Activated CD8-positive, alpha-beta memory T cell treated with anti-CD3 and anti-CD28 coated beads for 36 hours (primary cell): ENCODE data around the gene PRKAA1. TPM values are rescaled to one million over a fixed set of nuclear protein-coding genes. Genes with fewer than 3 reads are reported as not detected.

Source experiments
- CTCF ChIA-PET: fragments of 350-600 bp; sonication (Branson Sonifier 250); formaldehyde crosslinking; loops from one replicate; lab custom pipeline; 2021; ENCODE audit warnings: antibody characterized with exemption; lab: Charles Lee
- POLR2A ChIA-PET: fragments of 350-600 bp; sonication (Branson Sonifier 250); formaldehyde crosslinking; loops from one replicate; lab custom pipeline; 2021; ENCODE audit warnings: antibody characterized with exemption; lab: Charles Lee
- total RNA-seq, 2 experiments: library from RNA; stranded (reverse); gene quantifications; one replicate each; pipeline ENCODE4 v1.2.3, GENCODE V29; 2021

Gene PRKAA1
- 10 to 100 TPM; 63.8 to 65.1 TPM for total RNA-seq

DNA sequence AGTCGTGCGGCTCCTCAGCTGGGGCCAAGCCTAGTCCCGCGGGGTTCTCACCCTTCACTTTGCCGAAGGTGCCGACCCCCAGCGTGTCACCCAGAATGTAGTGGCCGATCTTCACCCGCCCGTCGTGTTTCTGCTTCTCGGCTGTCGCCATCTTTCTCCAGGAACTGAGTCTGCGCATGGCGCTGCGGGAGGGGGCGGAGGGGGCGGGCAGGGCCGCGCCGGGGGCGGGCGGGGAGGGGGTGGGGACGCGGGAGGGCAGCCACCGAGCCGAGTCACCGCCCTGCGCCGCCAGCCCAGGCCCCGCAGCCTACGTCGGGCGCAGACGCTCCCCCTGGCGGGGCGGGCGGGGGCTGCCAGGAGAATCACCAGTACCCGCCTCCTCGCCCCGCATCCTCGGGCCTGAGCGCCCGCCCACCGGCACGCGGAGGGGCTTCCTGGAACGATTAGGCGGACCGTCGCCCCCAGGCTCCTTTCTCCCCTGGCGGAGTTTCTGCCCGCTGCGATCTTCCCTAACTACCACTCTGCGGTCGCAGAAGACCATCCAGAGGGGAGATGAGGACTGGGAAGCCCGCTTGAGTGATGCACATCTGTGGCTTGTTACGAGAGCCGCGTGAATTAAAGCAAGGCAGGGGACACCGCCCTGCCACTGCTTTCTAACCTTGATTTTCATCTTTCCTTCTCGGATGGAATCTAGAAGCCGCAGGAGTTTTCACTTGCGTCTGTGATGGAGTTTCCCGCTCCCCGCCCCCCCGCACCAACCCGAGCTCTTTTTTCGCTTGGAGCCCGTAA is at the start of gene PRKAA1:
Gene PRKAA1 (minus strand): TSS at position 363 of the 789 bp plus-strand sequence. CDS start 185 bp downstream, at position 178.
- CTCF ChIA-PET: interaction anchor here (0.7 to 1.0 kb wide), 4 partner anchors 10 to 43 kb away, joined by 3 to 4 read pairs (median 4); partner anchors contain the start of gene CARD6
- POLR2A ChIA-PET: interaction anchor here (0.6 to 1.6 kb wide), 4 partner anchors 16 to 1106 kb away, joined by 3 to 6 read pairs (median 3); partner anchors contain the start of genes RIMOC1 and TTC33

DNA sequence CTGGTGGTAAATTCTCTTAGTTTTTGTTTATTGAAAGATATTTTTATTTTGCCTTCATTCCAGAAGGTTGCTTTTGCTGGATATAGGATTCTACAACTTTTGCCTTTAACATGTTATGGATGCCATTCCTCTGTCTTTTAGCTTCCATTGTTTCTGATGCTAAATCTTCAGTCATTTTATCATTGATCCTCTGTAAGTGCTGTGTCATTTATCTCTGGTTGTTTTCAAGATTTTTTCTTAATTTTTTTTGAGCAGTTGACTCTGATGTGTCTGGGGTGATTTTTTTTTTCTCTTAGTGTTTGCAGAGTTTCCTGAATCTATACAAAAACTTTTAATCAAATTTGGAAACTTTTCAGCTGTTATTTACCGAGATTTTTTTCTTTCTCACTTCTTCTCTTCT is 49.4 kb upstream of the PRKAA1 start:
- ChIA-PET CTCF (no interaction called here), POLR2A (no interaction called here)

DNA sequence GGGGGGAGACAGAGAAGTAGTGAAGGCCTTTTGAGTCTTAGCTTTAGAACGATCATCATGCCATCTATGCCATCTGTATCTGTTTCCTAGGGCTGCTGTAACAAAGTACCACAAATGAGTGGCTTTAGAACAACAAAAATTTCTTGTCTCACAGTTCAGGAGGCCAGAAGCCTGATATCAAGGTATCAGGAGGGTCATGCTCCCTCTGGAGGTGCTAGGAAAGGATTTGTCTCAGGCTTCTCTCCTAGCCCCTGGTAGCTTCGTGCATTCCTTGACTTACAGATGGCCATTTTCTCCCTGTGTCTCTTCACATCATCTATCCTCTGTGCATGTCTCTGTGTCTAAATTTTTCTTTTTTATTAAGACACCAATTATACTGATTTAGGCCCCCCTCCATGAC is 48.2 kb upstream of the PRKAA1 start:
- CTCF ChIA-PET: no interaction called here
- POLR2A ChIA-PET: no interaction called here

DNA sequence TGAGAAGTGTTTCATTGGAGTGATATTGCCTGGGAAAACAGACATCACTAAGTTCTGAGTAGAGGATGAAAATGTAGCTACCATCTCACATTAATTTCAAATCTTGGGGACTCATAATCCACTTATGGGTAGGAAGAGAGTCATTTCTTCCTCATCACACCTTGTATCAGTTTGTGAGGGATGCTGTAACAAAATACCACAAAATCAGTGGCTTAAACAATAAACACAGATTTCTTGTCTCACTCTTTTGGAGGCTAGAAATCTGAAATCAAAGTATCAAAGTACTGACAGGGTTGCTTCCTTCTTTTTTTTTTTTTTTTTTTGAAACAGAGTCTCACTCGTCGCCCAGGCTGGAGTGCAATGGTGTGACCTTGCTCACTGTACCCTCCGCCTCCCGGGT is 46.4 kb upstream of the PRKAA1 start:
- ChIA-PET POLR2A (no interaction called here), CTCF (no interaction called here)

DNA sequence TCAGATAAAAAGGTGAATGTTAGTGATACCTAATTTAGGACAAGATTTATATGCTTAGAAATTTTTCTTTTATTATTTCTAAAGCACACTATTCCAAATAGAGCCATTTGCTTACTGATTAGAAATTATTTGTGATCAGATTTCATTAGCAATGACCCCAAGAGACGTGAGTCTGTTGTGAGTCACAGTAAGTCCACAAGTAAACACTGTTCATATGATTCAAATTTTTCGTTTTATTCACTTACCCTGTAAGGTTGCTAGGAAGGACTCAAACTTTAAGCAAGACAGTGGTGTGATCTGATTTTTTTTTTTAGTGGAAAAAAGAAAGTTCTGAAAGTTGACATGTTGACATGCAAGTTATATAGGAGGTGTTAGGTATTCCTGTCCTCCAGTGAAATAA is 44.2 kb upstream of the PRKAA1 start:
- POLR2A ChIA-PET: no interaction called here
- CTCF ChIA-PET: no interaction called here

DNA sequence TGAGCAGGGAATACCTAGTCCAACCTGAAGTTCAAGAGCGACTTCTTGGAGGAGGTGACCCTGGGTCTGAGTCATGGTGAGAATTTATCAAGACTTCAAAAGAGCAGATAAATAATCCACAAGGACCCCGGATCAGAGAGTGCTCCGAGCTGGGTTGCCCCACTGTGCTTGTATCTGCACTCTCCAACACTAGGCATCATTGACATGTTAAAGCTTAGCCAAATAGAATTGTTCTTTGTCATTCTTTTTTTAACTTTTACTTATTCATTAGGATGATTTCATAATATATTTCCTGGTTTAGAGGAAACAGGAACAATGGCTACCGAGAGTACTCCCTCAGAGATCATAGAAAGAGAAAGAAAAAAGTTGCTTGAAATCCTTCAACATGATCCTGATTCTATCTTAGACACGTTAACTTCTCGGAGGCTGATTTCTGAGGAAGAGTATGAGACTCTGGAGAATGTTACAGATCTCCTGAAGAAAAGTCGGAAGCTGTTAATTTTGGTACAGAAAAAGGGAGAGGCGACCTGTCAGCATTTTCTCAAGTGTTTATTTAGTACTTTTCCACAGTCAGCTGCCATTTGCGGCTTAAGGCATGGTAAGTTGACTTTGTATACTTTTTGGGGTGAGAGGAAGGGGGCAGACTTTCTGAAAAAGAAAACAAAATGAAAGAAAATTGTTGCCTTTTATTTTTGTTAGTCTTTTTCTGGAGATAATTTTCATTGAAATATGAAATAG is 43.1 kb upstream of the PRKAA1 start, which contains the start of gene CARD6:
Gene CARD6 (plus strand): TSS at position 300 of the 738 bp plus-strand sequence. CDS start 16 bp downstream, at position 316.
- CTCF ChIA-PET: interaction anchor here (0.6 kb wide), 1 partner anchor 42 kb away, joined by 4 read pairs; no protein-coding TSS in a partner anchor

DNA sequence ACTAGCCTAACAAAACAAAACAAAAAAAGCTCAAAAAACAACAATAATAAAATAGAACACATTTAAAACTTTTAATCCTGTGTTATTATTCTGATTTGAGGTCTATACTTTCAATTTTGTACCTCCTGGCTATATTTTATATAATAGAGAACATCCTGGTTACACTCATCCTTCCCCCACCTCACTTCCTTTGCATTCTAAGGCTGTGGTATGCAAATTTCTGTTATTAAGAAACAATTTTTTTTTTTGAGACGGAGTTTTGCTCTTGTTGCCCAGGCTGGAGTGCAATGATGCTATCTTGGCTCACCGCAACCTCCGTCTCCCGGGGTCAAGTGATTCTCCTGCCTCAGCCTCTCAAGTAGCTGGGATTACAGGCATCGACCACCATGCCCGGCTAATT is 39.9 kb upstream of the PRKAA1 start:
- ChIA-PET CTCF (no interaction called here), POLR2A (no interaction called here)

More for the DNA sequence above, 43.1 kb upstream of the PRKAA1 start, which contains the start of gene CARD6:
- POLR2A ChIA-PET: no interaction called here

DNA sequence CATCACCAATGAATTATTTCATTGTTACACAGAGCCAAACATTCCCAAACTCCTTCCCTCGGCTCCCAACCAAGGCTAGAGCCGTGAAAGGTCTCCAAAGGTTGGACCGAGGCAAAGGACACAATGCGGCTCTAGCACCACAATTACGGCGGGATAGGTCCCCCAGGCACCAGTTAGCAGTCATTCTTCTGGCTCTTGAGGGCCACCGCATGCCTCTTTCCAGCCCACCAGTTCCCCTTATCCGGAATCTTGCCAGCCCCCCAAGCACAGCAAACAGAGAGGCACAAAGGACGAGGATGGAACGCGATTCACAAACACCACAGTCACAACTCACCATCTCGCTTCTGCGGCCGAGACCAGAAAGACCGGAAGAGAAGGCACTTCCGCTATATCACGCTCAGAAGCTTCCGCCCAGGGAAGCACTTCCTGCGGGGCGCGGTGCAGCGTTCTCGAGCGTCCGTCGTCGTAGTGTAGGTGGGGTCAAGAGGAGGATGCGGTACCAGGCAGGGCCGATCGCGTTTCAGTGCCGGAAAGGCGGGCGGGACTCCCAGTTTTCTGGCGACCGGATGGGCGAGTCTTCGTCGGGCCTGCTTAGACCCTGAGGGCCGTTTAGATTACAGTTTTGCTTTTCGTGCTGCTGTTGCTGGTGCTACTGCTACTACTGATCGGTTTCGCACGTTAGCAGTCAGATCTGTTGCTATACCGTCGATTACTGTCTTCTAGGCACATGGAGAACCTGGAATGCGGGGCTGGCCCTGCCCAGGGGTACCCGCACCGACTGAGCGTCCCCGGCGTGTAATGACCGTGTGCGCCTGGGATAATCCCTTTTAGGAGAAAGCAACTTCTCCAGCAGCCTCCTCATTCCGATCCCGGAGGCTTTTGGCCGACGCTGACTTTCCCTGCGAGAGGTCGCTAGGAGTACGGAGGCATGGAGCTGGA is 36.9 kb upstream of the PRKAA1 start, which contains the start of gene RPL37:
Gene RPL37 (minus strand): TSS at position 374 of the 939 bp plus-strand sequence. CDS start 37 bp downstream, at position 337.
- CTCF ChIA-PET: no interaction called here
- POLR2A ChIA-PET: interaction anchor here (1.3 kb wide), 2 partner anchors 9 to 33 kb away, joined by 3 read pairs; no protein-coding TSS in a partner anchor

DNA sequence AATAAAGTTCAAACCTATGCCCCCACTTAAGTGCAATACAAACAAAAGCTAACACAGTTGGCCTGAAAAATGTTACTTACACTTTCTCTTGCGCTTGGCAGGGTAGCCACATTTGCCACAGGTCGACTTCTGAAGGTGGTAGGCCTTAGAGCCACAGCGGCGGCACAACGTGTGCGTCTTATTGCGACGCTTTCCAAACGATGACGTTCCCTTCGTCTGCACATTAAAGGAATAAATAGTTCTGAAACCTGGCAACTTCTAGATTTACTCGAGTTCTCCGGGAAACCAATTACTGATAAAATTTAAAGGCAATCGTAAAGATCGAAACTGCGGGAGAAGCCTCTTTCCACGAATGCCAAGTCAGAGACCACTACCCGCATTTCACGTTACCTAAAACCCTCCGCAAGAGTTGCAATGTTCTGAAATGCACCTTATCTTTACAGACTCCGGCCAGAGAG is 36.2 kb upstream of the PRKAA1 start:
- POLR2A ChIA-PET: interaction anchor here (1.3 kb wide), 2 partner anchors 9 to 33 kb away, joined by 3 read pairs; no protein-coding TSS in a partner anchor
- CTCF ChIA-PET: no interaction called here

DNA sequence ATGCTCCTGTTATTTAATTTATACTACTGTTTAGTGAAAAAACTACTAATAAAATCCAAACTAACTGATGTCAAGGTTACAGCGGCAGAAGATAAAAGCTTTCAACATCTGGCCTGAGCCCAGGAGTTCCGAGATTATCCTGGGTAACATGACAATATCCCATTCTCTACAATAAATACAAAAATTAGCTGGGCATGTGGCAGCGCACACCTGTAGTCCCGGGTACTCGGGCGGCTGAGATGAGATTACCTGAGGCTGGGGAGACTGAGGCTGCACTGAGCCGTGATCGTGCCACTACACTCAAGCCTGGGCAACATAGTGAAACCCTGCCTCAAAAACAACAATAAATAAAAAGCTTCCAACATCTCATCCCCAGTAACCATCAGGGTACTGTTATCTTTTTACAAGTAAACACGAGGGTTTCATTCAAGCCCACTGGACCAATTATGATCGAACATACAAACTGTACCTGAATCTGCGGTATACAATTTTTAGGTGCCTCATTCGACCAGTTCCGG is 35.6 kb upstream of the PRKAA1 start:
- POLR2A ChIA-PET: interaction anchor here (1.3 to 1.4 kb wide), 3 partner anchors 8 to 154 kb away, joined by 3 to 4 read pairs (median 3); partner anchors contain the start of gene PTGER4
- CTCF ChIA-PET: interaction anchor here (1.4 kb wide), 1 partner anchor 13 kb away, joined by 3 read pairs; no protein-coding TSS in a partner anchor

DNA sequence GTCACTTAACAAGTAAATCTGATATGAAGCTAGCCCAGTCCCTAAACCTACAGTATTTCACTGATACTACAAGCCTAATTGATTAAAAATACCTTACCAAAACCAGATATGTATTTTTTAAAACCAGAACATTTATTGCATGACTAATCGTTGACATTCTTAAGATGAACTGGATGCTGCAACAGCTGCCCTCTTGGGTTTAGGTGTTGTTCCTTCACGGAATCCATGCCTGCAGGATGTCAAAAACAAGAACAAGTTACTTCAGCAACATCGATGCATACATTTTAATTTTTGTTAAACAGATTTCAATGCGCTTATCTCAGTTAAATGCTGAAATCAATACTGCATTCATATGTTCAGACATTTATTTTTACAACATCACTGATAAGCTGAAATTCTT is 34.2 kb upstream of the PRKAA1 start:
- CTCF ChIA-PET: interaction anchor here (0.6 to 1.6 kb wide), 2 partner anchors 11 to 19 kb away, joined by 3 to 5 read pairs; no protein-coding TSS in a partner anchor

DNA sequence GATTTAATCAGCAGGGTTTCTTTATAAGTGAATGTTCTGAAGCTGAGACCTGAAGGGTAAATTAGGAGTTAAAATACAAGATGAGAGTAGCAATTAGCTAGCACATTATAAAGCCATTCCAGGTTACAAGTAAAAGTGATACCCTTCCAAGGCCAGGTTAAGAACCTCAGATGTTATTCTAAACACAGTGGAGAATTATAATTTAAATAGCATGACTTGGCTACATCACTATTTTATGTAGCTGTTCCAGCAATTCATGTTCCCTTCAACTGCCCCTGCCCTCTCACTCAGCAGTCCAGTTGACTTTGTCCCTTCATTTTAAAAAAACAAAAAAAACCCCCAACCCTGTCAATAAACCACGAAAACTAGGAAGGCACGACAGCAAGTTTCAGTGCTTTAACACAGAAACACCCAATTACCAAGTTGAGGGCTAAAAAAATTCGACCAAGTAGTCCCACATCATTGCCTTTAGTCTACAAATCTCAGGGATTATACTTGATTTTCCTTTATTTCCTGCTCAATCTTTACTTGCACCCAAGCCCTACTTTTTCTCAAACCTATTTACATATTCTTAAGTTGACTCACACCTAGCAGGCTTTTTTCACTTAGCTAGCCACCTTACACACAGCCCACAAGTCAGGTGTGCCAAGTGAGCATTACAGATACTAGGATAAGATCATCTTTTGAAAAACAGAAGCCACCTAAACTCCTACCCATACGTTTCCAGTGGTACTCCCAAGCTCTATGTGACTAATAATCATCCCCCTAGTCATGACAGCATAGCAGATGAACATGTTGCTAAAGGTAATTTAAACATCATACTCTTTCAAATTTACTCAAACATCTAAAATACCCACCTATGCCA is 33.4 kb upstream of the PRKAA1 start:
- ChIA-PET POLR2A (interaction anchor here (0.7 to 2.3 kb wide), 2 partner anchors 18 to 45 kb away, joined by 4 to 8 read pairs; no protein-coding TSS in a partner anchor), CTCF (interaction anchor here (0.8 to 1.6 kb wide), 2 partner anchors 11 to 18 kb away, joined by 3 to 5 read pairs; no protein-coding TSS in a partner anchor)

More for the DNA sequence above, 34.2 kb upstream of the PRKAA1 start:
- POLR2A ChIA-PET: interaction anchor here (0.7 to 2.3 kb wide), 3 partner anchors 19 to 152 kb away, joined by 4 to 8 read pairs (median 4); partner anchors contain the start of gene PTGER4

DNA sequence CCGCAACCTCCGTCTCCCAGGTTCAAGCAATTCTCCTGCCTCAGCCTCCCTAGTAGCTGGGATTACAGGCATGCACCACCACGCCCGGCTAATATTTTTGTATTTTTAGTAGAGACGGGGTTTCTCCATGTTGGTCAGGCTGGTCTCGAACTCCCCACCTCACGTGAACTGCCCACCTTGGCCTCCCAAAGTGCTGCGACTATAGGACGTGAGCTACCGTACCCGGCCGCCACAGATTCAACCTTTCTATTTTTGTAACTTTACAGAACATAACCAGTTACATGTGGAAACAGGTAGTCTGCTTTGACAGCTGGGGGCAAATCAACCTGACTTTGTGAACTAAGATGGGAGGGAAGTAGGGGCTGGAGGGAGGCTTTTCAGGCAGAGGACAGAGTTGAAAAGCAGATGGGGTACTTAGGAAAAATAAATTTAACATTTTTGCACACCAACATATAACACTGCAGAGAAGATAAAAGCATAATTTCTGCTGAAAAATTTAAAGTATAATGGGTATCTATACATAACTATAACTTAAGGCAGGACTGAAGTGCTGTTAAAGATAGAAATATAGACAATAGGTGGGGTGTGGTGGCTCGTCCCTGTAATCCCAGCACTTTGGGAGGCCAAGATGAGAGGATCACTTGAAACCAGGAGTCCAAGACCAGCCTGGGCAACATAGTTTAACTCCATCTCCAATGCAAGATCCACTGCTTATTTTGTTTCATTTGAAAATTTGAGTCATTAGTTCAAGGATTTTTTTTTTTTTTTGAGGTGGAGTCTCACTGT is 31.8 kb upstream of the PRKAA1 start:
- ChIA-PET CTCF (no interaction called here), POLR2A (interaction anchor here (0.6 to 1.0 kb wide), 5 partner anchors 10 to 57 kb away, joined by 3 to 6 read pairs (median 4); no protein-coding TSS in a partner anchor)

DNA sequence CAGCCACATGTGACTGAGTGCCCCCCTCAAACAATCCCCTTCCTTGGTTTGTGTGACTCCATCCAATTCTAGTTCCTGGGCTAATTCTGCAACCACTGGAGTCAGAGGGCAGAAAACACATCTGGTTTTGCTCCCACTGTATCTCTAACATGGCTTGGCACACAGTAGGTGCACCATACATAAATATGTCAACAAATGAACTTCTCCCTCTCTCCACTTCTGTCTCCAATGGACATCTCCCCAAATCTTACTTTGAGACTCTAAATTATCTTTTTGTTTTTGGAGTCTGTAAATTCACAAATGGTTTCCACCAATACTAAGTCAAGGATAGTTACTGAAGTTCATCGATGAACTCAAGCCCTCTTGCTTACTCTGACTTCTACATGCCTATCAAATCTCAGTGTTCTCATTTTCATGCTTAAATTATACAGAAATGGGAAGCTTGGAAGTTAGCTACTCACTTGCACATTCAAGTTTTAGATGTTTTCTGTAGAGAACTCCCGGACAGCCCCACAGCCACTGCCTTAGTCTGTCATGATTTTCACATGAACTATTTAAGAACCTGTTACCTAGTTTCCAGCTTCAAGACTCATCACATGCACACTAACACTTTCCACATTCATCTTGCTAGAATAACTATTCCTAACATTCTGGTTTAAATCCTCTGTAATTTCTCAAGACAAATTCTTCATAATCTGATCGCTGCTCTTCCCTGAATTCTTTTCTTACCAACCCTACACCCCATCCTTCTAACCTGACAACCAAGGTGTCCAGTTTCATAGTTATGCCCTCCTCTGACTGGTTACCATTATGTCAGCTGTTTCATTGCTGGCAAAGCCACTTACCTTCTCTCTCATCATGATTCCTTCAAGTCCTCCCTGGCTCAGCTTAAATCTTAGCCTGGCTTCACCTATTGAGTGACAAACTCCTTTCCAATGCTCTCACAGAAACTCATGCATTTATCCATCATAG is 30.8 kb upstream of the PRKAA1 start:
- ChIA-PET CTCF (no interaction called here), POLR2A (interaction anchor here (0.9 to 1.0 kb wide), 3 partner anchors 9 to 15 kb away, joined by 3 to 10 read pairs (median 4); no protein-coding TSS in a partner anchor)
